Mesothelial cell of epicardium (in vitro differentiated cells): Measurements from ENCODE around the gene IGFBP2. TPM values are rescaled to one million over a fixed set of nuclear protein-coding genes. Genes with fewer than 3 reads are reported as not detected.

Source experiments
- DNase-seq, 2 experiments: peaks; one replicate each; pipeline ENCODE4 v3.0.0; 2021; ENCODE audit warnings: low spot score in 2 of 2; ENCODE audit not compliant: unreplicated experiment in 2 of 2
- H3K27ac Mint-ChIP-seq: 2 replicates; pipeline ENCODE4 v1.8.0; 2021; ENCODE audit warnings: mixed read lengths
- H3K27me3 Mint-ChIP-seq: 2 replicates; pipeline ENCODE4 v1.8.0; 2021; ENCODE audit warnings: low read depth, mixed read lengths
- H3K36me3 Mint-ChIP-seq: 2 replicates; pipeline ENCODE4 v1.8.0; 2021; ENCODE audit warnings: mixed read lengths
- H3K4me1 Mint-ChIP-seq: 2 replicates; pipeline ENCODE4 v1.8.0; 2021; ENCODE audit warnings: mixed read lengths
- H3K4me3 Mint-ChIP-seq: 2 replicates; pipeline ENCODE4 v1.8.0; 2021; ENCODE audit warnings: mild to moderate bottlenecking, moderate library complexity, mixed read lengths
- H3K9me3 Mint-ChIP-seq: 2 replicates; pipeline ENCODE4 v1.8.0; 2021; ENCODE audit warnings: mixed read lengths
- total RNA-seq: library from RNA; stranded (reverse); gene quantifications from 3 replicates; pipeline ENCODE4 v1.2.1, GENCODE V29; 2021
- TF ChIP-seq, protein P1 (sequence below): fragments of 200-600 bp; sonication (generic); IDR thresholded peaks from one replicate; pipeline ENCODE4 v1.5.0; 2021; ENCODE audit warnings: antibody characterized with exemption; ENCODE audit not compliant: unreplicated experiment

The IGFBP2 gene
- total RNA-seq, 1 donor from 2014 or later = 376 TPM

DNA sequence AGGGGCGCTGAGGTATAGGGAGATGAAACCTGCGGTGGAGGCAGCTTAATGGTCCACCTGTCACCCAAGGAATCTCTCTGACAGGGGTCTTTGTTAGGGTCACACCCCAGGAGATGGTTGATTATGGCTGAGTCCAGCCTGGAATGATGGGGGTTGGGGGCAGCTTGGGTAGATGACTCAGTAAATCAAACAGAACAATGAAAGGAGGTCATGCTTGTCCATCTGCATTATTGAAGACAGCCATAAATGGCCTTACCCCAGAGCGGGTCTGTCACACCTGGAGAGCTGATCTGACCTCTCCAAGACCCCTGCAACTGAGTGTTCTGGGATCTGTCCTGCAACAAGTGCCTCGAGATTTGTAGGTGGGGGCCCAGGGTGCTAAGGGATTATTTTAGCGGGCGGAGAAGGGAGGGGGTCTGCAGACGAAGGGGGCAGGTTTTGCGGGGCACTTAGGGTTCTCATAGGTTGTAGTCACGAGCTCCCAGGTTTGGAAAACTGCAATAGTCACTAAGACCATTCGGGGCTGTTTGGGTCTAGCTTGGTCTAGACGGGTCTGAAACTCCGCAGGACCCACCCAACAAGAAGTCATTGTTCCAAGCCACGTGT is 771 bp upstream of the IGFBP2 start:
- H3K27ac Mint-ChIP-seq = peak overlapping the region; percentile 88
- H3K36me3 Mint-ChIP-seq = peaks cover 4% of the 10 kb centered on the region

GRCh38 chr2:216633616-216634369 is 573 bp downstream of the IGFBP2 start:
- Mint-ChIP-seq H3K4me3 (peak overlapping the region; percentile 95), H3K27me3 (no peaks in the 10 kb centered on the region), H3K9me3 (no peaks in the 10 kb centered on the region), H3K4me1 (peaks cover 46% of the 10 kb centered on the region), H3K27ac (peak overlapping the region; percentile 65), H3K36me3 (peaks cover 6% of the 10 kb centered on the region)
- peak in 1 of 2 experiments; percentile 49 for DNase-seq
- TF ChIP-seq, protein P1, sequence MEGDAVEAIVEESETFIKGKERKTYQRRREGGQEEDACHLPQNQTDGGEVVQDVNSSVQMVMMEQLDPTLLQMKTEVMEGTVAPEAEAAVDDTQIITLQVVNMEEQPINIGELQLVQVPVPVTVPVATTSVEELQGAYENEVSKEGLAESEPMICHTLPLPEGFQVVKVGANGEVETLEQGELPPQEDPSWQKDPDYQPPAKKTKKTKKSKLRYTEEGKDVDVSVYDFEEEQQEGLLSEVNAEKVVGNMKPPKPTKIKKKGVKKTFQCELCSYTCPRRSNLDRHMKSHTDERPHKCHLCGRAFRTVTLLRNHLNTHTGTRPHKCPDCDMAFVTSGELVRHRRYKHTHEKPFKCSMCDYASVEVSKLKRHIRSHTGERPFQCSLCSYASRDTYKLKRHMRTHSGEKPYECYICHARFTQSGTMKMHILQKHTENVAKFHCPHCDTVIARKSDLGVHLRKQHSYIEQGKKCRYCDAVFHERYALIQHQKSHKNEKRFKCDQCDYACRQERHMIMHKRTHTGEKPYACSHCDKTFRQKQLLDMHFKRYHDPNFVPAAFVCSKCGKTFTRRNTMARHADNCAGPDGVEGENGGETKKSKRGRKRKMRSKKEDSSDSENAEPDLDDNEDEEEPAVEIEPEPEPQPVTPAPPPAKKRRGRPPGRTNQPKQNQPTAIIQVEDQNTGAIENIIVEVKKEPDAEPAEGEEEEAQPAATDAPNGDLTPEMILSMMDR = no peak

More for the DNA sequence above, 771 bp upstream of the IGFBP2 start:
- Mint-ChIP-seq H3K4me1 (peaks cover 44% of the 10 kb centered on the region), H3K4me3 (peak overlapping the region; percentile 82), H3K9me3 (peaks cover 6% of the 10 kb centered on the region), H3K27me3 (no peaks in the 10 kb centered on the region)
- TF ChIP-seq, protein P1 = no peak
- no peak for DNase-seq

DNA sequence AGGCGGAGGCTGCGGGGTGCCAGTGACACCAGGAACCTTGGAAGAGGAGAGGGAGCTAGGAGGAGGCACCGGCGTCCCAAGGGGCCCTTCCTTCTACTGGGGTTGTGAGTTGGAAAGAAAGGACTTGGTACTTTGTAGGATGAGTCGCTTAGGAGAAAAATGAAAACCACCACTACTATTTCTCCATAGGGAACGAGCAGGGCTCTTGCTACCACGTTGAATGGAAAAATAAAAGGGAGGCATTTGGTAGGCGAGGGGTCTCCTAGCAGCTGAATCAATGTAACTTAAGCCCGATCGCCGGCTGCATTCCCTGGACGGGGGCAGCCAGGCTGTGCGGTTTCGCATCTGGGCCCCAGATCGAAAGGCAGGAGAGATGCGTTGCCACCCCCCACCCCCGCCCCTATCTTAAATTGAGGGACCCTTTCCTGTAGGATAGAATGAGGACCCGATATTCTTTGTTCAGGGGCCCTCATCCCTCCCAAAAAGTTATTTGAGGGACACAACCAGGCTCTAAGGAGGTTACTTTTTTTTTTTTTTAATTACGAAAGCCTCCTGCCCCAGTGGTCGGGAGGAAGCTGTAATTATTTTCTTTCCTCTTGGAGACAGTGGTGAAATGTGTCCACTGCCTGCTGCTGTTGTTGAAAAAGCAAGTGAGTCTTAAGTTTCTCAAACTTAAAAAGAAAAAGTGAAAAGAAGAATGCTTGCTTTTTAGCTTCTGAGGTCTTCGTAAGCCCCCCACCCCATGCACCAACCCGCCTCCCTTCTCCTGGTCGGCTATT is 1.3 kb downstream of the IGFBP2 start:
- peak overlapping the region; percentile 85 for H3K27ac Mint-ChIP-seq
- peak overlapping the region; percentile 95 for H3K4me3 Mint-ChIP-seq
- peaks cover 6% of the 10 kb centered on the region for H3K36me3 Mint-ChIP-seq
- H3K9me3 Mint-ChIP-seq = no peaks in the 10 kb centered on the region
- TF ChIP-seq, protein P1 = no peak
- no peaks in the 10 kb centered on the region for H3K27me3 Mint-ChIP-seq
- no peak for DNase-seq
- peaks cover 46% of the 10 kb centered on the region for H3K4me1 Mint-ChIP-seq

- Mint-ChIP-seq H3K4me1 (peaks cover 46% of the 10 kb centered on the region), H3K36me3 (peaks cover 10% of the 10 kb centered on the region), H3K27ac (peak overlapping the region; percentile 85), H3K9me3 (no peaks in the 10 kb centered on the region), H3K27me3 (no peaks in the 10 kb centered on the region), H3K4me3 (peak overlapping the region; percentile 95)
- DNase-seq = no peak
- TF ChIP-seq, protein P1 = no peak
Measured at GRCh38 chr2:216635171-216635570, 2.0 kb downstream of the IGFBP2 start.

DNA sequence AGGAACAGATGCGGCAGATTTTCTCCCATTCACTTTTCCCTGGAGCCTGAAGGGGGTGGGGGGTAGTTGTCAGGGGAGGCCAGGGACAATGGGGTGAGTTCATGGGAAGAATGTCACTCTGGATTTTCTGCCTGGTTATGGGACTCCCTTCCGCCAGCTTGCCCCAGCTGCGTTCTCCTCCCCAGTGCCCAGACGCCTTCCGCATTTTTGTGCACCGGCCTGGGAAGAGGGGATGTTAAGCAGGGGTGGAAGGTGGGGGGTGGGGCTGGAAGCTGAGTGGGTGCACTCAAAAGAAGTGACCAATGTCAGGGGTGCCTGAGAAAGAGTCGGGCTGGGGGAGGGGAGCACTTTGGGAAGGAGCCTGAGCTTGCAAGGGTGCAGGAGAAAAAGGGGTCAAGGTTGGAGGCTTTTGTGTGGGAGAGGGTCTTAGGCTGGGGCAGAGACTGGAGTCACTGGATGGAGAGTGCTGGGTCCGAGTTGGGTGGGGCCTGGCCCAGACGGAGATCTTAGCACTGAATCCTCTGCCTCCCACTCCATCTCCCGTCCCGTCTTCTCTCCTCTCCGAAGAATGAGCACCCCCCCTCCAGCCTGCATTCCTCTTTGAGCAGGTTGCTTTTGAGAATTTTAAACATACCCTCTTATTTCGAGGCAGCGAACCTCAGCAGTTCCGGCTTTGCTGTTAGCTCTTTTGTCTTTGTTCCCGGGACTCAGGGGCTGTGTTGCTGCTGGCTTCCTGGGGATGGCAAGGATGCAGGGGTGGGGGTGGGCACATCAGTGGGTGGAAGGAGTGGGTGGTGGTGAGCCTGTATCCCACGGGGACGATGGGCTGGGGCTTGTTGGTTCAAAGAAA is 2.7 kb downstream of the IGFBP2 start:
- DNase-seq = no peak
- peak overlapping the region; percentile 85 for H3K27ac Mint-ChIP-seq
- peaks cover 46% of the 10 kb centered on the region for H3K4me1 Mint-ChIP-seq
- no peaks in the 10 kb centered on the region for H3K27me3 Mint-ChIP-seq
- TF ChIP-seq, protein P1 = no peak
- H3K4me3 Mint-ChIP-seq = peak overlapping the region; percentile 95
- peaks cover 14% of the 10 kb centered on the region for H3K36me3 Mint-ChIP-seq
- H3K9me3 Mint-ChIP-seq = no peaks in the 10 kb centered on the region
